Stomach smooth muscle (tissue), 2 donors: ENCODE data around the gene MCM3.

Experiments
- H3K27ac ChIP-seq: one replicate; pipeline ENCODE4 v1.7.0; 2013; ENCODE audit warnings: mild to moderate bottlenecking, low read length, inconsistent platforms
- H3K27me3 ChIP-seq, 2 donors: one replicate each; pipeline ENCODE4 v1.7.0; 2013; ENCODE audit warnings: low read length in 2 of 2; ENCODE audit not compliant: insufficient read depth in 2 of 2, control insufficient read depth in 1 of 2
- H3K36me3 ChIP-seq, 2 donors: one replicate each; pipeline ENCODE4 v1.7.0; 2013; ENCODE audit warnings: low read length in 2 of 2; ENCODE audit not compliant: control insufficient read depth in 2 of 2, insufficient read depth in 2 of 2
- H3K4me1 ChIP-seq: one replicate; pipeline ENCODE4 v1.7.0; 2013; ENCODE audit warnings: low read length; ENCODE audit not compliant: control insufficient read depth, insufficient read depth
- H3K4me3 ChIP-seq, 2 donors: one replicate each; pipeline ENCODE4 v1.7.0; 2013; ENCODE audit warnings: low read length in 2 of 2
- H3K9ac ChIP-seq, 2 donors: one replicate each; pipeline ENCODE4 v1.7.0; 2013; ENCODE audit warnings: low read length in 2 of 2, mild to moderate bottlenecking in 1 of 2
- H3K9me3 ChIP-seq, 2 donors: one replicate each; pipeline ENCODE4 v1.7.0; 2013; ENCODE audit warnings: low read length in 2 of 2; ENCODE audit not compliant: control insufficient read depth in 2 of 2
- donor health status: healthy.
- donor health status: Pancreatic carcinoma.

MCM3 gene

GRCh38 chr6:52221302-52221701 lies 63.2 kb downstream of the MCM3 start:
- Histone ChIP-seq H3K36me3 (no peaks in the 10 kb centered on the region), H3K9me3 (no peaks in the 10 kb centered on the region), H3K27me3 (no peaks in the 10 kb centered on the region), H3K4me3 (no peak overlapping the region), H3K9ac (no peak overlapping the region), H3K4me1 (no peaks in the 10 kb centered on the region), H3K27ac (no peak overlapping the region)

- H3K36me3 ChIP-seq: no peaks in the 10 kb centered on the region
- H3K27me3 ChIP-seq: no peaks in the 10 kb centered on the region
- H3K4me3 ChIP-seq: no peak overlapping the region
- no peaks in the 10 kb centered on the region for H3K4me1 ChIP-seq
- no peaks in the 10 kb centered on the region for H3K9me3 ChIP-seq
- no peak overlapping the region for H3K27ac ChIP-seq
- H3K9ac ChIP-seq: no peak overlapping the region
These were observed 66.8 kb downstream of the MCM3 start for GRCh38 chr6:52217761-52218160.

DNA sequence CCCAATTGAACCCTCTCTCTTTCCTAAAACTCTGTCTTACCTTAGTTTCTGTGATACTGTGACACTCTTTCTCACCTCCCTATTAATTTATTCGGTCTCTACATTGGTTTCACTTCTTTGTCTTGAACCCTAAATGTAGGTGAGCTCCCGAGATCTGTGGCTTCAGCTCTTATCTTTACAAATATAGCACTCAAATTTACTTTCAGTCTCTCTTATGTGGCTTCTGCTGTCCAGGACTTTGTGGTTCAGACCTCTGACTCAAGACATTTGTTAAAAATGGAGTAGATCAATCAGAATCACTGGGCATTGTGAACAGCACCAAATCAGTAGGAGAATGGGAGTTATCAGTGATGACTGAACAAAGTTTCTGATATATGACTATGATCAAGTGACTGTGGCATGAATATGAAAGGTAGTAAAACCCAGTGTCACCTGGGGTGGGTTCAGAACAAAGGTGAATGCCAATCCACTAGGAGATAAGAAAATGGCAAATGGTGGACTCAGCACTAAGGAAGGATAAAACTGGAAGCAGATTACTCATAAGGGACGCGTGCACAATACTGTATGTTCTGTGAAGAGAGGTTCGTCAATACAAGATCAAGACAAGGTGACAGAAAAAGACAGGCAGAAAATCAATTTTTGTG lies 67.5 kb downstream of the MCM3 start:
- H3K27ac ChIP-seq: no peak overlapping the region
- no peaks in the 10 kb centered on the region for H3K9me3 ChIP-seq
- no peak overlapping the region for H3K4me3 ChIP-seq
- H3K9ac ChIP-seq: no peak overlapping the region
- no peaks in the 10 kb centered on the region for H3K36me3 ChIP-seq
- no peaks in the 10 kb centered on the region for H3K27me3 ChIP-seq
- no peaks in the 10 kb centered on the region for H3K4me1 ChIP-seq

DNA sequence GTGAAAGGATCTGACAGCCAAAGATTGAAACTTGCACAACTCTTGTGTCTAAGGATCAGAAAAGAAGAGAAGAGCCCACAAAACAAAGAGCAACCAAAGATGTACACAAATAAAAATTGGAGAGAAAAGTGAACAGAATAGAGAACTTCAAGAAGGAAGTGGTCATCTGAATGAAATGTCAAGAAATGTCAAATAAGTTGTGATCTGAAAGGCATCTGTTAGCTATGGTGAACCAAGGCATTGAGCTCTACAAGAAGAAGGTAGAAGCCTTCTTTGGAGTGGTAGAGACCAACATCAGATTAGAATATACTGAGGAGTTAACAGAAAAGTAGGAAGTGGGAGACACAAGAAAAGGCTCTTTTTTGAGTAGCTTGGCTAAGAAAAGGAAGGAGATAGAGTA lies 68.8 kb downstream of the MCM3 start:
- Histone ChIP-seq H3K27me3 (no peaks in the 10 kb centered on the region), H3K9ac (no peak overlapping the region), H3K36me3 (no peaks in the 10 kb centered on the region), H3K27ac (no peak overlapping the region), H3K4me3 (no peak overlapping the region), H3K9me3 (no peaks in the 10 kb centered on the region), H3K4me1 (no peaks in the 10 kb centered on the region)
